GM12878 (cell line): ENCODE measurements around the gene VPS26A. TPM values are rescaled to one million over a fixed set of nuclear protein-coding genes. Genes with fewer than 3 reads are reported as not detected.

Source experiments
- CBX3 ChIP-seq: fragments of 200-600 bp; sonication (generic); IDR thresholded peaks from 2 replicates; pipeline ENCODE4 v1.6.1; 2016; ENCODE audit warnings: low read depth, borderline replicate concordance
- IRF5 ChIP-seq: fragments of 450-650 bp; IDR thresholded peaks from 2 replicates; pipeline ENCODE4 v1.6.1; 2017; ENCODE audit warnings: borderline replicate concordance
- PRDM15 ChIP-seq: fragments of 450-650 bp; formaldehyde crosslinking; IDR thresholded peaks from 2 replicates; pipeline ENCODE4 v1.4.0; 2020; ENCODE audit warnings: mild to moderate bottlenecking, moderate library complexity
- ZNF217 ChIP-seq: fragments of 450-650 bp; IDR thresholded peaks from 2 replicates; pipeline ENCODE4 v1.6.1; 2017; ENCODE audit warnings: antibody characterized with exemption, mild to moderate bottlenecking
- ZSCAN29 ChIP-seq: fragments of 450-650 bp; IDR thresholded peaks from 2 replicates; pipeline ENCODE4 v1.6.1; 2017; ENCODE audit warnings: mild to moderate bottlenecking, moderate library complexity
- polyA plus RNA-seq, 11 experiments: library from polyadenylated mRNA; depleted of rRNA in 4 of 11; unstranded in 6 of 11; stranded (reverse) in 5 of 11; fragments of >200 nt; fragmentation: Nextera tagmentation in 4 of 11; fragmentation: Illumina TruSeq in 1 of 11; extraction: Ambion mirVana in 4 of 11; extraction: Trizol in 1 of 11; gene quantifications; 1 replicate in 1 of 11; 2 replicates in 10 of 11; pipeline versions ENCODE4 v1.2.1 to v1.2.3, GENCODE V29; 2011 to 2016; ENCODE audit warnings: inconsistent platforms in 2 of 11, missing spikeins in 2 of 11, low read depth in 1 of 11
- total RNA-seq, 4 experiments: library from RNA; depleted of rRNA in 3 of 4; stranded (reverse); fragments of >200 nt in 3 of 4; fragmentation: Illumina TruSeq in 1 of 4; extraction: Trizol in 1 of 4; gene quantifications; 2 replicates each; pipeline versions ENCODE4 v1.2.1 to v1.2.3, GENCODE V29; 2013 to 2021

Gene VPS26A
- total and polyA plus RNA-seq, 10 of the 15 experiments (the other 5 are each of a cell fraction or from before 2014, with no cell fraction given), result 16.8 to 72.3 (median 26.8) TPM

GRCh38 chr10:69087590-69088470 is 36.1 kb upstream of the VPS26A start, which contains the start of gene SRGN (continued):
- no peak for TF ChIP-seq IRF5
- no peak for TF ChIP-seq ZSCAN29
- TF ChIP-seq ZNF217, result peak; percentile 41; the same call in 1 of the 2 replicates
- no peak for TF ChIP-seq CBX3
- TF ChIP-seq PRDM15, result no peak; the same call in 1 of the 2 replicates
